ENCODE measurements around the gene FAM186B.

- TF ChIP-seq CTCF (IDR thresholded peaks at IDR 0.05) (no peak), POLR2A (IDR thresholded peaks at IDR 0.05) (no peak)
These were observed 17.2 kb downstream of the FAM186B start for GRCh38 chr12:49588281-49588680.

Measured in heart left ventricle (tissue), 13 donors.